ENCODE data around the gene KCND2. TPM values are rescaled to one million over a fixed set of nuclear protein-coding genes. Genes with fewer than 3 reads are reported as not detected.

KCND2 gene
- total and polyA plus RNA-seq, 2 of the 8 experiments (the other 6 are each of a cell fraction or from before 2014, with no cell fraction given): 4.6 to 7.7 TPM

DNA sequence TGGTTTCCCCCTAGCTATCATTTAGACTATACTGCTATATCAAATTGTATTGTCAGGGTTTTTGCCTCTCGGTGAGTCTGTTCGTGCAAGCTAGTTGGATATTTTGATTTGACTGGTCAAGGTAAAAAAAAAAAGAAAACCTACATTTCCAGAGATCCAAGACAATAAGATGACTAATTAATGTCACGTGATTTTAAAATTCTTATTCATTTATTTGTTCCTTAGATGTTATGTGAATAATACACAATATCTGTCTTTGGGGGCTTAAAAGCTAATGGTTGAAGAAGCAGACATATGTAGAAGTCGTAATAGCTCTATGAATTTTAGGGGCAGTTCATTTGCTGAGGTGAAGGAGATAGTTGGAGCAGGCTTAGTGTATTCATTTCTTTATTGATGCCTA, 191.1 kb downstream of the KCND2 start (continued):
- TF ChIP-seq CHD7 (IDR thresholded peaks at IDR 0.05; ENCODE audit: insufficient replicate concordance, low read length): no peak
- TF ChIP-seq JUN (IDR thresholded peaks at IDR 0.05; ENCODE audit: low read depth, low read length): no peak
- TF ChIP-seq KDM4A (IDR thresholded peaks at IDR 0.05; ENCODE audit: low read depth, low read length, severe bottlenecking): no peak
- TF ChIP-seq, protein P1, sequence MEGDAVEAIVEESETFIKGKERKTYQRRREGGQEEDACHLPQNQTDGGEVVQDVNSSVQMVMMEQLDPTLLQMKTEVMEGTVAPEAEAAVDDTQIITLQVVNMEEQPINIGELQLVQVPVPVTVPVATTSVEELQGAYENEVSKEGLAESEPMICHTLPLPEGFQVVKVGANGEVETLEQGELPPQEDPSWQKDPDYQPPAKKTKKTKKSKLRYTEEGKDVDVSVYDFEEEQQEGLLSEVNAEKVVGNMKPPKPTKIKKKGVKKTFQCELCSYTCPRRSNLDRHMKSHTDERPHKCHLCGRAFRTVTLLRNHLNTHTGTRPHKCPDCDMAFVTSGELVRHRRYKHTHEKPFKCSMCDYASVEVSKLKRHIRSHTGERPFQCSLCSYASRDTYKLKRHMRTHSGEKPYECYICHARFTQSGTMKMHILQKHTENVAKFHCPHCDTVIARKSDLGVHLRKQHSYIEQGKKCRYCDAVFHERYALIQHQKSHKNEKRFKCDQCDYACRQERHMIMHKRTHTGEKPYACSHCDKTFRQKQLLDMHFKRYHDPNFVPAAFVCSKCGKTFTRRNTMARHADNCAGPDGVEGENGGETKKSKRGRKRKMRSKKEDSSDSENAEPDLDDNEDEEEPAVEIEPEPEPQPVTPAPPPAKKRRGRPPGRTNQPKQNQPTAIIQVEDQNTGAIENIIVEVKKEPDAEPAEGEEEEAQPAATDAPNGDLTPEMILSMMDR (IDR thresholded peaks at IDR 0.05; ENCODE audit: control extremely low read depth in 1 of 3, insufficient read depth in 1 of 3, low read depth in 1 of 3, low read length in 3 of 3): no peak
- no peak for TF ChIP-seq CHD2 (IDR thresholded peaks at IDR 0.05; ENCODE audit: low read length)
